GM21825 (cell line): ENCODE measurements around the gene ADSS1.

ENCODE experiments used
- ATAC-seq: cut with Tn5 transposase; IDR thresholded peaks from one replicate; pipeline ENCODE4 v1.9.1; 2021; ENCODE audit warnings: mild to moderate bottlenecking, moderate library complexity; ENCODE audit not compliant: unreplicated experiment

The ADSS1 gene

DNA sequence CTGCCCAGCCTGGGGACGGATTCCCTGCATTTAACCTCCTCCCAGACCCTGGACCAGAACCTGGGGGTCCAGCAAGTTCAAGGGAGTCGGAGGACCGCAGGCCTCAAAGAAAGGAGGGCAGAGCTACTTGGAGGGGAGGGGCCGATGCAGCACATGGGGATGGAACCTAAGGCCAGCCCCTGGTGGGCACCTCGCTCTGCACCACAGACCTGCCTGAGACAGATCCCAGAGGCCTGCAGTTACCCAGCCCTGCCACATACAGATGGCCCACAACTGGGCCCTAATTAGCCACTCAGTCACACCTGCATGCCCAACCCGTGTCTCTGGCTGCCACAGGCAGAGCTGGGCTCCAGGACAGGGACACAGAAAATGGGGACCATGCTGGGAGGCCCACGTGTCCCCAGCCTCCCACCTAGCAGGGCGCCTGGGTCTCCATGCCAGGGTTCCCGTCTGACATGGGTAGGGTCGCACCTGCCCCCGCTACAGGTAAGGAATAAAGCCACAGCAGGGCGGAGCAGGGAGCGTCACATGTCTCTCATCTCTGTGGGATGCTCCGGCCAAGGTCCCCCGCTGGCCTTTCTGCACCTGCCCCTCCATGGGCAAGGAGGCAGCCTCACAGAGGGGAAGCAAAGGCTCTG is 54.8 kb downstream of the ADSS1 start:
- no peak for ATAC-seq

DNA sequence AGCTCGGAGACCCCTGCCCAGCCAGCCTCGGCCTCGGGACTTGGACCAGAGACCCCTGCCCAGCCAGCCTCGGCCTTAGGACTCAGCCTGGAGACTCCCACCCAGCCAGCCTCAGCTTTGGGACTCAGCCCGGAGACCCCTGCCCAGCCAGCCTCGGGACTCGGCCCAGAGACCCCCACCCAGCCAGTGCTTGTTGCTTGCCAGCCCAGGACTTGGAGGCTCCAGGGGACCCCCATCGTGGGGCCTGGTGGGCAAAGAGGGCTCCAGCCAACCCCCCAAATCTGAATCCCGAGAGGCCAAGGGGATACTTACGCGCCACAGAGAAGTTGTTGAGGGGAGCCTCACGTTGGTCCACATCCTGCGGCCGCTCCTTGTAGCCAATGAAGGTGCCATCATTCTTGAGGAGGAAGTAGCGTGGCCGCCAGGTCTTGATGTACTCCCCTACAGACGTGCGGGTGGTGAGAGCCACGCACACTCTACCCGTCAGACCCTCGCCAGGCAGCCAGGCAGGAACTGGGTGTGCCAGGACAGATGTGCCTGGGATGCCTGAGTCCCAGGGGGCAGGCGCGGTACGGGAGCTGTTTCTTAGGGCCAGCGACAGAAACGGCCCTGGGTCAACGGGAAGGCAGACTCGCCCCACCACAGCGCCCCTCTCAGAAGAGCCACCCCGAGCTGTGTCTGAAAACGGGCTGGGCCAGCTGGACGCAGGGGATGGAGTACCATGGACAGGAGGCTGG is 55.9 kb downstream of the ADSS1 start:
- ATAC-seq = no peak

DNA sequence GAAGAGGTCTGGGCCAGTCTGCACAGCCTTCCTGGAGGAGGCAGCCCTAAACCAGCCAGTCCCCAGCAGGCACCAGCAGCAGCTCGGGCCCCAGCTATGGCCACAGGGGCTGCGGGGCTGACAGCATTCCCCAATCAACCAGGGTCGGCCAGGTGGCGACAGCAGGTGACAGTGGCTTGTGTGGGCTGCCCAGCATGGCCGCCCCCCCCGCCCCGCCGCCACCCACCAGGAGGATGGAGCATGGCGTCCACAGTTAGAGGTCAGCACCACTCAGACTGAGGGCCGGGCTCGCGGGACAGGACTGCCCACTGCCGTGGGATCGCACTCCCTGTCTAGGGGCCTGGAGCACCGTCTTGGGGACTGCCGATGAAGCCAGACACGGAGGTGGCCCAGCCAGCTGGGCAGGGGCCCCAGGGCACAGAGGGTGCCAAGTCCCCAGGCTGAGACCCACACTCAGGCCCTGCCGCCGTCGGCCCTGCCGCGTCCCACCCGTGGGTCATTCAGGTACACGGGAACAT is 56.5 kb downstream of the ADSS1 start:
- no peak for ATAC-seq

DNA sequence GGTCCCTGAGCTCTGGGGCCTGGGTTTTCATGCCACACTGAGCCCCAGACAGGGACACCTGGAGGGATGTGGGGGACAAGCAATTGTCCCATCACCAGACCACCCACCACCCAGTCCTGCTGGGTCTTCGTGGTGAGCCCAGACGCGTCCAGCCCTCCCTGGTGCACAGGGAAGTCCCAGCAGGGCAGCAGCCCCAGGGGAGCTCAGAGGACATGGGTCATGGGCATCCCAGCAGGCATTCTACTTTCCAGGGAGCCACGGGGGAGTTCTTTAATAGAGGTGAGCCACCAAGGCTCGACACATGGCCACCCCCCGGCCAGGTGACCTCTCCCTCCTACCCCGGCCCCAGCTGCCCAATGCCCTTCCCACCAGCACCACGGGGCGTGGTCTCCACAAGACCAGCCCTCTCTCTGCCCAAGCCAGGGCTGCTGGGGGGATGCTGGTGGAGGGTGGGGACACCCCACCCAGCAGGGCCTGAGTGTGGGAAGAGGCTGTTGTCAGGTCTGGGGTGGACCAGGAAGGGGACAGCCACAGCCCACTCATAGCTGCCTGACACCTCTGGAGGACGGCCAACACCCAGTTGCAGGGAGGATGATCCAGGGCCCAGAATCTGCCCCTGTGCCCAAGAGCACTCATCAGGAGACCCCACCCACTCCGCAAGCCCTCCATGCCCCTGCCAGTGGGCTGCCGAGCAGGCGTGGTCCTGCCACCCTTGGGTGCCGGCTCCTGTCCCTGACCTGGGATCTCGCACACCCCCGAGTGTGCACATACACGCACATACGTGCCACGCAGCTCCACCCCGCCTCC is 57.4 kb downstream of the ADSS1 start:
- ATAC-seq = no peak

DNA sequence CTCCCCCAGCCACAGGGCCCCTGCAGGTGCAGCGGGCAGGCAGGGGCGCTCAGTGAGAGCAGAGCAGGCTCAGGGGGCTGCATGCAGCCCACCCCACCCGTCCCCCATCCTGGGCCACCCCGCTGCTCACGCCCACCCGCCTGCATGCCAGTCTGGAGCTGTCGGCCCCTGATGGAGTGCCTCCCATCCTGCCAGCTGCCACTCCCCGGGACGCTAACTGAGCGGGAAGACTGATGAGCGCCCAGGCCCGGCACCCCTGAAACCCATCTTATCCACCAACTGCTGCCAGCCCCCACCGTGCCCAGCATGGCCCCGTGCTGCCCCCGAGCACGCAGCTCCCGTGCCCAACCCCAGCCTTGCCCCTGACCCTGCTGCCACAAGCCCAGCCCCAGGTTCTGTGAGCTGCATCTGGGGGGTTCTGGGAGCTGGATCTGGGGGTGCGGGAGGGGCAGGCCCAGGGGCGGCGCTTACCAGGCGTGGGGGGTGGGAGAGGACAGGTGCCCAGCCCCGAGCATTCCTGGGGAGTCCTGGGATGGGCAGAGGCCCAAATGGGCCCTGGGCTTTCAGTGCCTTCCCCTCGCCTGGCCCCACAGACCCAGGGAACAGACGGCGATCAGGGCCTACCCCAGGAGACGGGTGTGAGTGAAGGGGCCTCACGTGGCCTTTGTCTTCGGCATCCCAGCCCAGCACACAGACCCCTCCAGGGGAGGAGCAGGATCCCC is 58.2 kb downstream of the ADSS1 start:
- no peak for ATAC-seq

DNA sequence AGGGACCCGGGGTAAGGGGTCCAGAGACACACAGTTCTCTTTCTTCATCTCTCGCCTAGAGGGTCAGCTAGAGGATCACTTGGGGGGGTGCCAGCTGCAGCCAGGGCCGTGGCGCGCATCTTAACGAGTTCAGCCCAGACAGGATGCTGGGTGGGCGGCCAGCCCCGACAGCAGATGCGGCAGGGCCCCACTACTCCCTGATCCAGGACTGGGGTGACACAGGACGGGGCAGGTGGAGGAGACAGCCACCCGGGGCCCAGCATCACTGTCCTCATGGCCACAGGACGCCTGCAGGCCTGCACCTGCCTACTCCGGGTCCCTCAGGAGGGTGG is 58.7 kb downstream of the ADSS1 start:
- ATAC-seq = no peak

DNA sequence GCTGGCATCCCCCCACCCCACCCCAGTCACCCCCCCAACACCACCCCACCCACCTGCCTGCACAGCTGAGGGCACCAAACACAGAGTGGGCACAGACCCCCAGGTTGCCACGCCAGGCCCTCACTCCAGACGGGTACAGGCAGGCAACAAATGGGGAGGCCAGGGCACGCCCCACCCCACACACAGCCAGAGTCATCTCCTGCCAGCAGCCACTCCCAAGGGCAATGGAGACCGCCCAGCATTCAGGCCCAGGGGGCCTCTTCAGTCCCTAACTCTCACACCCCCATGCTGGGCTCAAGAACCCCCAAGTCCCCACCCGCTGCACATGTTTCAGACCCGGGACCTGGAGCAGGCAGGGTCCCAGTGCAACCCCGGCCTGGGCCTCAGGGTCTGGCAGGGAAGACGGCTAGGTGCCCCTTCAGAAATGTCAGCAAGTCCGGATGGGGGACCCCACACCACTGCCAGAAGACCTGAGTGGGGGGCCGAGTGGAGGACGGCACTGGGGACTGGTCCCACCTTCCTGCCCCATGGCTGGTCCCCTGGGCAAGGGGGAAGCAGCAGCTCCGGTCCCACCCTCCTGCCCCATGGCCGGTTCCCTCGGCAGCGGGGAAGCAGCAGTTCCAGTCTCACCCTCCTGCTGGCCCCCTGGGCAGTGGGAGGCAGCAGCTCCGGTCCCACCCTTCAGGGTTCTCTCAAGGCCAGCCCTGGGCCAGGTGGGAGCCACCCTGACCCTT is 59.6 kb downstream of the ADSS1 start:
- no peak for ATAC-seq

DNA sequence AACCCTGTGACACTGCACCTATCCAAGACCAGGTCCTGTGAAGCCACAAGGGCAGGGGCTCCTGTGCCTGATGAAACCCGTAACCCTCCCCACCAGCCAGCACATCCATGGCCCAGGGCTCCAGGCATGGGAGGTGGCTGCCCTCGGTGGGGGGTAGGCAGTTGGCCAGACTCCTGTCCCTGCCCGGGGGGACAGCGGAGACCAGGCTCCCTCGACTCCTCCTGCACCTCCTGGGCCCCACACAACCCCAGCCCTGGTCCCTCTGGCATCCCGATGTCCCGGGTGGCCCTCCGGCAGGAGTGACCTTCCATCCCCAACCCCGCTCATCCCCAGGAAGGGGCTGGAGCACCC is 60.2 kb downstream of the ADSS1 start:
- ATAC-seq = no peak

DNA sequence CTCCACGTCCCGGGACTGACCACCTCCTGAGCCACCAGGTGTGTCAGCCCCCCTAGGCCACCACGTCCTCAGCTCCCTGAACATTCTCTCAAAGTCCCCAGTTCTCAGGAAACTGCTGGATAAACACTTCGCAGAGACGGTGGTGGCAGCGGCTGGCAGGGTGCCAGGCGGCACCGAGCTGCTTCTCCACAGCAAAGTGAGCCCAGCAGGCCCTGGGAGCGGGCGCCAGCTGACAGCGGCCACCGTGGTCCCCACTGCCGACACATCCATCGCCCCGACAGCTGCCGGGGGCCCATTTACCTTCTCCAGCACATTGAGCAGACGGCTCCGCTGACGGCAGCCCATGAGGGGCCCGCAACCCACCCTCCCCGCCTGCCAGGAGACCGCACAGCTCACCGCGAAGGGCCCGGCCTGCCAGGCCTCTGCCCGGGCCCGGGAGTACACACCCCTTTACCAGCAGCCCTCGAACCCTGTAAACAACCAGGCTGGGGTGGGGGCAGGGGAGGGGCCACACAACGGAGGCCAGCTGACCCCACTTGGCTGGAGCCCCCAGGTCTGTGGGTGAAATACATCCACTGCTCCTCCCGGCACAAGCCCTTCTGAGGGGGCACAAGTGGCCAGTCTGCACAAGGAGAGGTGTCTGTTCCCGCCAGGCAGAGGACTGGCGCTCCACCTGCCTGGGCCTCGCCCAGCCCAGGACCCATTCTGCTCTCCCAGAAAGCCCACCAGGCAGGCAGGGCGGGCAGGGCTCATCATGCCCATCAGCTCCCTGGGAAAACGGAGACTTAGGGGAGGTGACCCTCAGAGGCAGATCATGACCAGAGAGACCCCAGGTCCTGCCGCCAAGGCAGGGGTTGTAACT is 61.0 kb downstream of the ADSS1 start:
- ATAC-seq = no peak

DNA sequence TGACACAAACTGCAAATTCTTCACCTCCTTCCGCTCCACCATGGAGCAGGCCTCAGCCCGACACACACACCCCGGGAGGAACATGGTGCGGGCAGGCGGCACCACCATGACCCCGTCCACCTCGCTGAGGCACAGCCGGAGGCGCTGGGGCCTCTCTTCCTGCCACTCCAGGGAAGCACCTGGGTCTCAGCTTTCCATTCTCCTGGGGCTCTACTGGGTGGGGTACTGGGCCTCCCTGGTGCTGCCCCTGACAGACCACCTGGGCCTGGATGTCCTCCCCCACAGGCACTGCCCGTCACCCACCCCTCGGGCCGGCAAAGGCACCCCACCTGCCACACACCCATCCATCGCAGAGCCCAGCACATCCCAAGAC is 61.7 kb downstream of the ADSS1 start:
- no peak for ATAC-seq

DNA sequence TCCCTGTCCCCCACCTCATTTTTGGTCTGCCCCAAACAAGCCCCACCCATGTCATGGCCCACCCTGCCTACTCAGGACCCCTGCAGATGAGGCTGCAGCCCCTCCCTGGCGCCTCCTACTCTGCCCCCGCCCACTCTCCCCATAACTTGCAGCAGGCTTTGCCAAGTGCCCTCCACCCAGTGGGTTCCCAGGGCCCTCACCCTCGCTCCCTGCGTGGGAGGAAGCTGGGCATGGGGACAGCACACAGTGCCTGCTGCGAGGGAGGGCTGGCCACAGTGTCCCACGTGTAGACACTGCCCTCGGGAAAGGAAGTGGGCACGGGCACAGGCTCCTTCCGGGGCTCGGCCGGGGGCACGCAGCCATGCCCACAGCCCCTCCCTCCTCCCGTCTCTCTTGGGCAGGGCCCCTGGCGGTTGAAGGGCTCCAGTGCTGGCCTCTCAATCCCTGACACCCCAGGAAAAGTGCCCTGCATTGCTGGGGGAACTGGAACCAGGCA is 62.1 kb downstream of the ADSS1 start:
- no peak for ATAC-seq

DNA sequence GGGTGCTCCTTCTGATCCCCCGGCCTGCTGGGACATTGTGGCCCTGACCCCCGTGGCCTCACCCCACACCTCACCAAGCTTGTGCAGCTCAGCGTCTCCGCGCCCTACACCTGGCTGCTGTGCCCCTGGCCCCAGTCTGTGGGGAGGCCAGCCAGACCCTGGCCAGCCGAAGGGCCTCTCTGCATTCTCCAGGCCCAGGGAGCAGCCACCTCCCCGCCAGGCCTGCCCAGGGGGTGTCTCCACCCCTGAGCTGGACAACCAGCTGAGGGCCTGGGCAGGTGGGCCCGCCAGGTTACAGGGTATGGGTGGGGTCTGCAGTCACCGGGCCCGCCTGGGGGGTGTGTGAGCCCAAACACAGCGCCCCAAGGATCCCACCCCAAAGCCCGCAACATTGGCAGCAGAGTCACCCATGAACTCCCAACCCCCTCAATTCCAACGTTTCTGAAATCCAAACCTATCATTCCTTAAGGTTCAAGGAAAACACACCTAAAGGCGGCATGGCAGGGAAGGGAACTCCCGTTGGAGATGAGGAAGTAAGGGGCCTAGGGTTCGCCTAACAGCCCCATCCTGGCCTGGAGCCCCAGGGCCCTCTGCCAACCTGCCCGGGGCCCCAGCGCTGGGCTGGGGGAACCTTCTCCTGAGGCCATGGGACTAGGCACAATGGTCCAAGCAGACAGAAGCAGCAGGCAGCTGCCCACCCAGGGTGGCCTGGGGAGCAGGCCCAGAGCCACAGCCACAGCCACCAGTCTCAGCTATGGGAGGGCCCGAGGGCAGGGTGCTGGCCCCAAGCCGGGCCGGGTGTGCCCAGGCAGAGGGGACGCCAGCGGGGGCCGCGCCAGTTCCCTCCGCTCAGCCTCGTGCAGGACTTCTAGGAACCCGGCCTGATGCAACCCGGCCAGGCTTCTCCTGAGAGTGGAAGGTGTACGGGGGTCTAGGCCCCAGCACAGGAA is 63.0 kb downstream of the ADSS1 start:
- ATAC-seq = no peak

DNA sequence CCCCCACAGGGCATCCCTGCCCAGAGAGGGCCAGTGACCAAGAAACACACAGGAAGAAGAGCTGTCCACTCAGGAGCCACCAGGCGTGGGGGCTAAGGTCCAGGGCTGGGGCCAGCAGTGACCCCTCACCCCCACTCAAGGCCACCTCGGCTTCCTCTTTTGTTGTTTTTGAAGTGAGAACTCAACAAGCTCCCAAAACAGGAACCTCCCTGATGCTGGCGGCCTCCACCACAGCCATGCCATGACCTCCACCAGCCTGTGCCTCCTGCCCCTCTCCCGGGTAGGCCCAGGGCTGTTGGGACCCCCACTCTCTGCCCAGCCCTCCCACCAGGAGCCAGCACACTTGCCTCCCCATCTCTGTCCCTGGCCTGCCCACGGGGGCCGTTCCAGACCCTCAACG is 63.7 kb downstream of the ADSS1 start:
- ATAC-seq = no peak

DNA sequence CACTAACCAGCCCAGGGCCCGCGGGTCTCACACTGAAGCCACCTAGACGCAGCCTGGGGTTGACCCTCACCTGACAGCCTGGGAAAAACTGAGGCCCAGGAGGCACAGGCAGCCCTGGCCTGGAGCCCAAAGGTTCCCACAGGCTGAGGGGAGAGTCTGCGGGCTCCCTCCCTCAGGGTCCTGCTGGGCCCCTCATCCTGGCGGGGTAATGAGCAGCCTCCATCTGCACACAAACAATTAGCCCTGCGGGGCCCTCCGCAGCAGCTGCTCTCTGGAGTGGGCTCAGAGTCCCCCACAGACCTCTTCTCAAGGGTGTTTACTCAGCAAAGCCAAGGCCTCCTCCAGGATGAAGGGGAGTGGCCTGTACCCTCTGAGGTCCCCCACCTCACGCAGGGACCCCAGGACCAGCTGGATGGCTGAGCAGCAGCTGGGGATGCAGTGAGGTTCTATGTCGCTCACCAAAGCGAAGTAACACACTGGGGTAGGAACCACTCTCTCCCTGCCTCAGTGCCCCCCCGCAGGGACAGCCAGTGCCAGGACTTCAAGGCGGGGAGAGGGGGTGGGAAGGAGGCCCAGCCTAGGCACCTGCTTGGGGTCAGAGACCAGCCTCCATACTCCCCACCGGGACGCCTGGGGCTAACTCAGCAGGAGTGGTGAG is 64.3 kb downstream of the ADSS1 start:
- ATAC-seq = no peak

DNA sequence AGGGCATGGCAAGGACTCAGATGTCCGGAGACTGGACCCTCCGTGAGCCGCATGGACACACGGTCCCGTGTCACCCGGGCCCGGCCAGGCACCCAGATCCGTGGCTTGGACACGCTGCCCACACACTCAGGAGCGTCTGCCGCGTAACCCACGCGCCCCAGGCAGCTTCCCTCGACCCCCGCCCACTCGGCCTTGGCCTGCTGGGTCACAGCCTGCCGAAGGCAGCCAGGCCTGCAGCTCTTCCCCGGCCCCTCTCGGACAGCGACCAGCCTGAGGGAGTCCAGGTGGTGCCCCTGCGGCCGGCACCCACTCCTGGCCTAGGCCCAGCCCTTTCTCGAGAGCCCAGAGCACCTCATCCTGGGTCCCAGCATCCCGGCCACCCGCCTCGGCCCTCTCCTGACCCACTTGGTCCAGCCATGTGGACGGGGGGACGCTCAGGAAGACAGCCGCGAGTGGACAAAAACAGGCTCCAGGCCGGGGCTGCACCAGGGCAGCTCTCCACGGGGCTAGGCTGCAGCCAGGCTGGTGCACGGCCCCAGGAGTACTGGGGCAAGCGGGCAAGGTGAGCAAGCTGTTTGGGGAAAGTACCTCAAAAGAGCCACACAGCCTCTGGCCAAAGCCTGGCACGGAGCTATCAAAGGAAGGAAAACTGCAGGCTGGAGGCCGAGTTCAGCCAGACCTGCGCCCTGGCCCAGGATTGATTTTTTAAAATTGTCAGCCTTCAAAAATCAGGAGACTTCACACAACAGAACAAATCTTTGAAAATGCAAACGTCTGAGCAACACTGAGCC is 65.0 kb downstream of the ADSS1 start:
- ATAC-seq = no peak

DNA sequence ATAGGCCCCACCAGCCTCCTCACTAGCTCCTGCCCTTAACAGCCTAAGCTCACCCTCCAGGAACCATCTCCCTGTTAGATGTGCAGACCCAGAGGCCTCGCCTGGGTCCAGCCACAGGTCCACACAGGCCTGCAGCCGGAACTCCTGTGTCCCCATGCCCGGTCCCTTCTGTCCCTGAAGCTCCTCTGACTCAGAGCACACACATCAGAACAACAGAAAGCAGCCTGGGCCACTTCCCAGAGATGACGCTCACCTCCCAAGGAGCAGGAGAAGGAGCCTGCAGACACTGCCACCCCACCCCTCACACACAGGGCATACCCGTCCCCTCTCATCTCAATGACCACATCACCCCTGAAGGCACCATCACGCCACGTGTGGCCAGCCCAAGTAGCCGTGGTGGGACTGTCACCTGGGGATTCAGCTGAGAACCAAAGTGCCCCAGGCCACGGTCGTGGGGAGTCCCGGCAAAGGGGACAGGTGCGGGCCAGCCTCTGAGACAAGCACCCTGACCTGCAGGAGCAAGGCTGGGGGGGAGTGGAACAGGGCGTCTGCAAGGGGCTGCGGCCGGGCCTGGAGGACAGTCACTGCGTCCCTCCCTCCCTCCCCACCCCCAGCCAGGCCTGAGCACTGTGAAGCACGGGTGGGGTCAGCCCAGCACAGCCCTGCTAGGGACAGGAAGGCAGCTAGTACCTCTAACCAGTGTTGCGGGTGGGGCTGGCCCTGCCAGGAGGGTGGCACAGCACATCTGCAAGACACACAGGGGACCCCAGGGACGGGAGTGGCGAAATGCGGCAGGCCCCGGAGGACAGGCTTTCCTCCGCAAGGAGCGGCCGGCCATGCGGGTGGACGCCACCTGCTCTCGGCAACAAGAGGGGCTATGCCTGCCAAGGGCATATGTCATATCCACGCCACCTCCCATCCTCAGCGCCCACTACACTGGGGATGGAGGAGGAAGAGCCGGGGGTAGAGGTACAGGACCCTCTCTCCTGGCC is 66.0 kb downstream of the ADSS1 start:
- no peak for ATAC-seq
